ENCODE measurements around the gene OTOF.

The OTOF gene

DNA sequence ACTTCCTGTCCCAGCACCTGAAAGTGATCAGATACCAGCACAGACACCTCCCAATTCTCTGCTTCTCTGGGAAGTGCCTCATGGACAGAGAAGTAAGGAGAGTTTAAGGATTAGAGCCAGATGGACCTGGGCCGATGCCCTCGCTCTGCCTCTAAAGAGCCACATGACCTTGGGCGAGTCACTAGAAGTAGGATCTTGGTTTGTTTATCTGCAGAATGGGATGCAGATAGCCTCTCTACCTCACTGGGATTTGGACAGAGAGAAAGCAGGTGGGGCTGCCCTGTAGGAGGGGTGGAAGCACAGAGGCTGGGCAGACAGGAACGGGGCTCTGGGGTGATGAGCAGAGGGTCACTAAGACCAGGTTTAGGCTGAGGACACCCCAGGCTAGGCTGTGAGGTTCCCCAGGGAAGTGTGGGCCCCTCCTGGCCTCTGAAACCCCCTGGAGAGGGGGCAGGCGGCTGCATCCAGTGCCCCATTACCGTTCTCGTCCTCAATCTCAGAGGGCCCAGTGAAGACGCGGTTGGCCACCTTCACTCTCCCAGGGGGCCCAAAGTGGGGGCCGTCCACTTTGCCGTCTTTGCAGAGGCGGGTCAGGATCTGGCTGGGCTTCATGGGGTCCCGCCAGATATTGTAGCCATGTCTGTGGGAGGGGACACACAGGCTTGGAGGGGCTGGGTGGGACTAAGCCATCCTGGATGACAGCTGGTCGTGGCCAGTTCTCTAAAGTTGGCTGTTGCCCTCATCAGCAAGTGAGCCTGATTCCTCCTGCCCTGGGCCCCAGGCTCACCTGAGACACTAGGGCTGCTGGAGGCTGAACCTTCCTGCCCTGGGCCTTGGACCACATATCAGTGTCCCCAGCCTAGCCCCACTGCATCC, 13.3 kb downstream of the OTOF start:
- H3K36me3 ChIP-seq (ENCODE audit: insufficient read depth, low read length) = no peaks in the 10 kb centered on the region
- no peak overlapping the region for H3K4me3 ChIP-seq (ENCODE audit: low read length, poor library complexity, severe bottlenecking)
- H2AFZ ChIP-seq (ENCODE audit: low read length) = no peak overlapping the region
- H4K20me1 ChIP-seq (ENCODE audit: insufficient read depth, low read length, poor library complexity, severe bottlenecking) = no peaks in the 10 kb centered on the region
- H3K79me2 ChIP-seq (ENCODE audit: insufficient read depth, low read length) = no peaks in the 10 kb centered on the region
- TF ChIP-seq, protein P1, sequence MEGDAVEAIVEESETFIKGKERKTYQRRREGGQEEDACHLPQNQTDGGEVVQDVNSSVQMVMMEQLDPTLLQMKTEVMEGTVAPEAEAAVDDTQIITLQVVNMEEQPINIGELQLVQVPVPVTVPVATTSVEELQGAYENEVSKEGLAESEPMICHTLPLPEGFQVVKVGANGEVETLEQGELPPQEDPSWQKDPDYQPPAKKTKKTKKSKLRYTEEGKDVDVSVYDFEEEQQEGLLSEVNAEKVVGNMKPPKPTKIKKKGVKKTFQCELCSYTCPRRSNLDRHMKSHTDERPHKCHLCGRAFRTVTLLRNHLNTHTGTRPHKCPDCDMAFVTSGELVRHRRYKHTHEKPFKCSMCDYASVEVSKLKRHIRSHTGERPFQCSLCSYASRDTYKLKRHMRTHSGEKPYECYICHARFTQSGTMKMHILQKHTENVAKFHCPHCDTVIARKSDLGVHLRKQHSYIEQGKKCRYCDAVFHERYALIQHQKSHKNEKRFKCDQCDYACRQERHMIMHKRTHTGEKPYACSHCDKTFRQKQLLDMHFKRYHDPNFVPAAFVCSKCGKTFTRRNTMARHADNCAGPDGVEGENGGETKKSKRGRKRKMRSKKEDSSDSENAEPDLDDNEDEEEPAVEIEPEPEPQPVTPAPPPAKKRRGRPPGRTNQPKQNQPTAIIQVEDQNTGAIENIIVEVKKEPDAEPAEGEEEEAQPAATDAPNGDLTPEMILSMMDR (conservative IDR thresholded peaks at IDR 0.05; ENCODE audit: low read length) = no peak
- no peak for TF ChIP-seq EZH2phosphoT487 (IDR thresholded peaks at IDR 0.05; ENCODE audit: borderline replicate concordance)
- H3K4me2 ChIP-seq (ENCODE audit: low read depth, low read length, poor library complexity, severe bottlenecking) = no peak overlapping the region
- no peak overlapping the region for H3K9ac ChIP-seq (ENCODE audit: low read depth, low read length, poor library complexity, severe bottlenecking)
- no peaks in the 10 kb centered on the region for H3K9me2 ChIP-seq (replicated peaks; ENCODE audit: low read depth, low read length)
- H3F3A ChIP-seq (ENCODE audit: low read depth) = no peaks in the 10 kb centered on the region
- H3K4me1 ChIP-seq (ENCODE audit: insufficient read depth, low read length, poor library complexity, severe bottlenecking) = no peaks in the 10 kb centered on the region
- H3K27me3 ChIP-seq (ENCODE audit: insufficient read depth, low read length, poor library complexity, severe bottlenecking) = no peaks in the 10 kb centered on the region
- H3K9me3 ChIP-seq (ENCODE audit: insufficient read depth, low read depth, low read length) = peaks cover 6% of the 10 kb centered on the region; the same call in 1 of the 2 replicates

DNA sequence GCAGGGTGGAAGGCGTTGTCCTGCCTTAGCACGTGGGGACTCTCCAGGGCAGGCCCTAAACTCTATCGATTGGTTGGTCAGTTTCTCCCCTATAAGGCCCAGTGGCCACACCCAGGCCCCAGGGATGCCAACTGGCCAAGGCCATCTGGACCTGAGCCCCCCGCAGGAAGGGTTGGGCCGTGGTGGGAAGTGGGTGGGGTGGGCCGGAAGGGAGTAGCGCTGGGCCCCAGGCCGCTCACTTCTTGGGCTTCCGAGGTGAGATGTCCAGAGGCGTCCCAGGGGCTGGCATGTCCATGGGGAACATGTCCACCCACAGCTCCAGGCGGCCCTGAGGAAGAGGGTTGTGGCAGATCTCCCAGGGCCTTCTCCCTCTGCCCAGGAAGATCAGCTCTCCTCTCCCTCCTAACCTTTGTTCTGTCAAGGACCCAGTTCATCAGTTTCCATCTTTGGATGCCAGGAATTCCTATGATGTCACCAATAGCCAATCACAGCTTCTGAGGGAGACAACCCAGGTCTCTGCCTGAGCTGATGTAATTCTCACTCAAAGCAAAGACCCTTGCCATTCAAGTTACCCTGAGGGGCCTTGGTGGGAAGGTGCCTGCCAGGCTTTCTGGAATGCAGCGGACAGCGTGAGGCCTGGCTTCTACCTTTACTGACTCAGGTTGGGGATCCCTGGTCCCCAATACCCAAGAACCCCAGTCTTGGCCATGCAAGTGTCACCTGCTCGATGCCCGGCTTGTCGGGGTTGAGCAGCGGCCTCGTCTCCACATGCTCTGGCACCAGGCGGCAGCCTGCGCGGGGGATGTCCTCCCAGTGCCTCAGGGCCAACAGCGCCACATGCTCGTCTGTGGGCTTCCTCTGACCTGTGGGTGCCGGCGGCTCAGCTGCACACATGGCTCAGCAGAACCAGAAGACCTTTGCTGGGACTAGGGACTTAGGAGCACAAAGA, 14.4 kb downstream of the OTOF start:
- Histone ChIP-seq H2AFZ (ENCODE audit: low read length) (no peak overlapping the region), H3K9ac (ENCODE audit: low read depth, low read length, poor library complexity, severe bottlenecking) (no peak overlapping the region), H3K27me3 (ENCODE audit: insufficient read depth, low read length, poor library complexity, severe bottlenecking) (no peaks in the 10 kb centered on the region)

DNA sequence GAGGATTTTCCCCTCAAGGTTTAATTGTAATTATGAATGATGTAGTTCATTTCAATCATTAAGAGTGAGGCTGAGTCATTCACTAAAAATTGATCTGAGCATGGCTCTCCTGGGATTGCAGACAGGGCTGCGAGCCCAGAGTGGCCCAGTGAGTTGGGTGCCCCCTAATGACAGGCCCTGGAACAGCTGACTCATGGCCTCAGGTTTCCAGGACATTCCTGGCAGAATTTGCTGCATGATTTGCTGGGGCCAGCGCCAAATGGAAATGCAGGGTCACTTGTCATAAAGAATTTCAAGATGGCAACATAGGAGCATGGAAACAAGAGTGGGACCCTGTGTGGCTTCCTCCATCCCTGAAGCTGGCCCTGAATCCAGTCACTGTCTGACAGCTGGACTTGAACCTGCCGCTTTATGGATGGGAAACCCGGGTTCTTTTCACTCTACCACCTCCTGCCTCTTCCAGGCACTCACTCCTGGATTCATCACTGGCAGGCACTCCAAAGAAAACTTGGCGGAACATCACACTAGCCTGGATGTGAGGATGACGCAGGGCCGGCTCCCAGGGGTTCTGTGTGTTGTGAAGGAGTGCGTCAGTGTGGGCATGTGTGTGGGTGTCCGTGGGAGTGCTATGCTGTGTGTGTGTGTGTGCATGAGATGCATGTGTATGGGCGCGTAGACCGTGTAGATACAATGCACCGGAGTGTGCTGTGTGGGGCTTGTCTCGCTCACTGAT, 15.2 kb downstream of the OTOF start:
- no peaks in the 10 kb centered on the region for H3K79me2 ChIP-seq (ENCODE audit: insufficient read depth, low read length)
- H3K4me3 ChIP-seq (ENCODE audit: low read length, poor library complexity, severe bottlenecking) = no peak overlapping the region
- no peaks in the 10 kb centered on the region for H3F3A ChIP-seq (ENCODE audit: low read depth)
- no peaks in the 10 kb centered on the region for H3K27me3 ChIP-seq (ENCODE audit: insufficient read depth, low read length, poor library complexity, severe bottlenecking)
- no peak overlapping the region for H2AFZ ChIP-seq (ENCODE audit: low read length)
- no peaks in the 10 kb centered on the region for H3K36me3 ChIP-seq (ENCODE audit: insufficient read depth, low read length)
- no peaks in the 10 kb centered on the region for H4K20me1 ChIP-seq (ENCODE audit: insufficient read depth, low read length, poor library complexity, severe bottlenecking)
- H3K4me1 ChIP-seq (ENCODE audit: insufficient read depth, low read length, poor library complexity, severe bottlenecking) = no peaks in the 10 kb centered on the region
- TF ChIP-seq, protein P1 (conservative IDR thresholded peaks at IDR 0.05; ENCODE audit: low read length) = peak; percentile 79
- no peak for TF ChIP-seq EZH2phosphoT487 (IDR thresholded peaks at IDR 0.05; ENCODE audit: borderline replicate concordance)
- H3K9ac ChIP-seq (ENCODE audit: low read depth, low read length, poor library complexity, severe bottlenecking) = no peak overlapping the region
- H3K9me3 ChIP-seq (ENCODE audit: insufficient read depth, low read depth, low read length) = no peaks in the 10 kb centered on the region
- no peak overlapping the region for H3K4me2 ChIP-seq (ENCODE audit: low read depth, low read length, poor library complexity, severe bottlenecking)
- H3K9me2 ChIP-seq (replicated peaks; ENCODE audit: low read depth, low read length) = no peaks in the 10 kb centered on the region

More for the DNA sequence above, 14.4 kb downstream of the OTOF start:
- no peaks in the 10 kb centered on the region for H3K4me1 ChIP-seq (ENCODE audit: insufficient read depth, low read length, poor library complexity, severe bottlenecking)
- TF ChIP-seq, protein P1 (conservative IDR thresholded peaks at IDR 0.05; ENCODE audit: low read length) = no peak
- no peak for TF ChIP-seq EZH2phosphoT487 (IDR thresholded peaks at IDR 0.05; ENCODE audit: borderline replicate concordance)
- H3K9me2 ChIP-seq (replicated peaks; ENCODE audit: low read depth, low read length) = no peaks in the 10 kb centered on the region
- no peak overlapping the region for H3K4me2 ChIP-seq (ENCODE audit: low read depth, low read length, poor library complexity, severe bottlenecking)
- no peaks in the 10 kb centered on the region for H3K36me3 ChIP-seq (ENCODE audit: insufficient read depth, low read length)
- no peaks in the 10 kb centered on the region for H3K9me3 ChIP-seq (ENCODE audit: insufficient read depth, low read depth, low read length)
- no peaks in the 10 kb centered on the region for H3K79me2 ChIP-seq (ENCODE audit: insufficient read depth, low read length)
- H3F3A ChIP-seq (ENCODE audit: low read depth) = no peaks in the 10 kb centered on the region
- no peaks in the 10 kb centered on the region for H4K20me1 ChIP-seq (ENCODE audit: insufficient read depth, low read length, poor library complexity, severe bottlenecking)
- no peak overlapping the region for H3K4me3 ChIP-seq (ENCODE audit: low read length, poor library complexity, severe bottlenecking)
